Prostate gland (tissue), 2 donors: ENCODE results near the gene FJX1.

Experiments used
- CTCF ChIP-seq, 4 experiments: fragments of 200-600 bp in 2 of 4; fragments of 450-650 bp in 2 of 4; sonication (generic) in 2 of 4; IDR thresholded peaks; 1 replicate in 3 of 4; 2 replicates in 1 of 4; pipeline ENCODE4 v1.5.1; 2016 to 2019; ENCODE audit warnings: antibody characterized with exemption in 4 of 4, mild to moderate bottlenecking in 2 of 4, moderate library complexity in 2 of 4
- POLR2A ChIP-seq: fragments of 450-650 bp; IDR thresholded peaks from one replicate; pipeline ENCODE4 v1.6.1; 2016; ENCODE audit warnings: antibody characterized with exemption, mild to moderate bottlenecking
- POLR2AphosphoS5 ChIP-seq: sonication (generic); formaldehyde crosslinking; IDR thresholded peaks from one replicate; pipeline ENCODE4 v1.6.1; 2017; ENCODE audit warnings: antibody characterized with exemption

DNA sequence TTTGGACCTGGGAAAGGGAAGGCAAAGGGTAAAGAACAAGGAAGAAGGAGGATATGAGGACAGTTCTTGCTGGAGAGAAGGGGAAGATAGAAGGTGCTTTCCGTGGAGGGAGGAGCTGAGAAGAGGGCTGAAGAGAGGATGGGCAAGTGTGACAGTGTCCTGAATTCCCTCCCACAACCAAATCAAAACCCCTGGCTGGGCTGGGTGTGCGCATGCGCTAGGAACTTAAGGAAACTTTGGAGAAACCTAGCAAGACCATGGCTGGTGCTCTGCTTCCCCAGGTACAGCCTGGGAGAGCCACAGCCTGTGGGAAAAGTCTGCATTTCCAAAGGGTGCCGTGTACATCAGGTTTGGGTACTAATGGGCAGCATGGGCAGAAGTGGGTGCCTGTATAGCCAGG lies 29.0 kb upstream of the FJX1 start:
- TF ChIP-seq CTCF (IDR thresholded peaks at IDR 0.05) (no peak), POLR2AphosphoS5 (no peak), POLR2A (no peak)
